MCF 10A (cell line): ENCODE results near the gene NUP62. TPM values are rescaled to one million over a fixed set of nuclear protein-coding genes. Genes with fewer than 3 reads are reported as not detected.
A peak's percentile ranks its signal among the peaks of the same experiment; 100 is the strongest.

ENCODE experiments used
- BruUV-seq: library from RNA; stranded (reverse); fragments of 400-500 nt; replicated peaks from 2 replicates; lab custom pipeline; 2021; lab: Mats Ljungman, UMichigan
- CTCF ChIA-PET: fragments of 300-600 bp; sonication (Branson Sonifier 250); formaldehyde crosslinking; extraction: SDS; loops from one replicate; lab custom pipeline; 2021; ENCODE audit warnings: antibody characterized with exemption, inconsistent platforms; lab: Yijun Ruan, JAX
- POLR2A ChIA-PET: fragments of 300-600, 350-650 bp; sonication (Branson Sonifier 250); formaldehyde crosslinking; extraction: SDS; loops from one replicate; lab custom pipeline; 2020; ENCODE audit warnings: antibody characterized with exemption, inconsistent platforms; lab: Yijun Ruan, JAX
- DNase-seq: peaks from one replicate; pipeline ENCODE4 v3.0.0-alpha.2; 2018; ENCODE audit not compliant: unreplicated experiment
- H3K27ac Mint-ChIP-seq: one replicate; pipeline ENCODE4 v1.8.0; 2022; ENCODE audit warnings: mild to moderate bottlenecking, low read depth, mixed read lengths; ENCODE audit not compliant: unreplicated experiment
- H3K27me3 Mint-ChIP-seq: one replicate; pipeline ENCODE4 v1.8.0; 2022; ENCODE audit warnings: mixed read lengths; ENCODE audit not compliant: insufficient read depth, unreplicated experiment
- H3K36me3 Mint-ChIP-seq: one replicate; pipeline ENCODE4 v1.8.0; 2022; ENCODE audit warnings: mild to moderate bottlenecking, moderate library complexity, mixed read lengths; ENCODE audit not compliant: insufficient read depth, unreplicated experiment
- H3K4me1 Mint-ChIP-seq: one replicate; pipeline ENCODE4 v1.8.0; 2022; ENCODE audit warnings: mixed read lengths; ENCODE audit not compliant: insufficient read depth, unreplicated experiment
- H3K4me3 Mint-ChIP-seq: one replicate; pipeline ENCODE4 v1.8.0; 2022; ENCODE audit warnings: mild to moderate bottlenecking, moderate library complexity, mixed read lengths; ENCODE audit not compliant: unreplicated experiment
- H3K9me3 Mint-ChIP-seq: one replicate; pipeline ENCODE4 v1.8.0; 2022; ENCODE audit warnings: mixed read lengths; ENCODE audit not compliant: unreplicated experiment
- CTCF ChIP-seq: fragments of 200-600 bp; IDR thresholded peaks from one replicate; pipeline ENCODE4 v1.8.0; 2022; ENCODE audit warnings: antibody characterized with exemption, mild to moderate bottlenecking; ENCODE audit not compliant: unreplicated experiment
- intact Hi-C: fragments of 100-400 bp; cut with micrococcal nuclease; formaldehyde crosslinking; loops from 2 replicates; pipeline ENCODE4 v1.14.1; 2022
- total RNA-seq: library from RNA; stranded (reverse); gene quantifications from 2 replicates; pipeline ENCODE4 v1.2.3, GENCODE V29; 2022

NUP62 gene
- total RNA-seq, 1 experiment from 2014 or later: 44.9 TPM

GRCh38 chr19:49920624-49921363 is 8.5 kb downstream of the NUP62 start:
- TF ChIP-seq CTCF: no peak
- no peaks in the 10 kb centered on the region for H3K9me3 Mint-ChIP-seq
- peaks cover 36% of the 10 kb centered on the region for H3K36me3 Mint-ChIP-seq
- H3K27me3 Mint-ChIP-seq: no peaks in the 10 kb centered on the region
- DNase-seq: no peak
- ChIA-PET CTCF (no interaction called here), POLR2A (no interaction called here)
- H3K27ac Mint-ChIP-seq: peak overlapping the region; percentile 51
- no peak overlapping the region for H3K4me3 Mint-ChIP-seq
- intact Hi-C loops: no loop called here
- H3K4me1 Mint-ChIP-seq: peaks cover 8% of the 10 kb centered on the region
- no TSS peak for BruUV-seq

- H3K27ac Mint-ChIP-seq: no peak overlapping the region
- intact Hi-C loops: no loop called here
- no peaks in the 10 kb centered on the region for H3K27me3 Mint-ChIP-seq
- no peak for TF ChIP-seq CTCF
- ChIA-PET POLR2A (interaction anchor here (0.9 kb wide), 1 partner anchor 10 kb away, joined by 5 read pairs; no protein-coding TSS in a partner anchor), CTCF (no interaction called here)
- BruUV-seq: no TSS peak
- no peak for DNase-seq
- no peaks in the 10 kb centered on the region for H3K9me3 Mint-ChIP-seq
- H3K36me3 Mint-ChIP-seq: peaks cover 50% of the 10 kb centered on the region
- H3K4me3 Mint-ChIP-seq: no peak overlapping the region
- H3K4me1 Mint-ChIP-seq: peaks cover 8% of the 10 kb centered on the region
These were observed 11.2 kb downstream of the NUP62 start for GRCh38 chr19:49918089-49918488.

- ChIA-PET POLR2A (interaction anchor here (0.6 to 0.9 kb wide), 2 partner anchors 11 to 300 kb away, joined by 5 to 6 read pairs; no protein-coding TSS in a partner anchor), CTCF (interaction anchor here (0.9 to 1.0 kb wide), 2 partner anchors 10 to 219 kb away, joined by 3 read pairs; no protein-coding TSS in a partner anchor)
- Mint-ChIP-seq H3K4me1 (peaks cover 8% of the 10 kb centered on the region), H3K27ac (peak overlapping the region; percentile 3), H3K27me3 (no peaks in the 10 kb centered on the region), H3K4me3 (no peak overlapping the region), H3K9me3 (no peaks in the 10 kb centered on the region), H3K36me3 (peaks cover 55% of the 10 kb centered on the region)
- no peak for TF ChIP-seq CTCF
- DNase-seq: no peak
- BruUV-seq: no TSS peak
- intact Hi-C loops: no loop called here
These were observed 12.2 kb downstream of the NUP62 start for GRCh38 chr19:49916839-49917733.

- ChIA-PET CTCF (no interaction called here), POLR2A (no interaction called here)
- no peak for TF ChIP-seq CTCF
- intact Hi-C loops: no loop called here
- no peak overlapping the region for H3K4me3 Mint-ChIP-seq
- no peak for DNase-seq
- no TSS peak for BruUV-seq
- peaks cover 59% of the 10 kb centered on the region for H3K36me3 Mint-ChIP-seq
- H3K4me1 Mint-ChIP-seq: peaks cover 9% of the 10 kb centered on the region
- no peaks in the 10 kb centered on the region for H3K27me3 Mint-ChIP-seq
- H3K27ac Mint-ChIP-seq: no peak overlapping the region
- no peaks in the 10 kb centered on the region for H3K9me3 Mint-ChIP-seq
These were observed 14.0 kb downstream of the NUP62 start for GRCh38 chr19:49915271-49915670.
